Choroid plexus epithelial cell (primary cell): ENCODE measurements around the gene MAD1L1.

Experiments used
- DNase-seq: peaks from one replicate; pipeline ENCODE4 v3.0.0-alpha.2; 2010; ENCODE audit warnings: low read depth
- H3K4me3 ChIP-seq: 2 replicates; pipeline ENCODE4 v1.5.1; 2011; ENCODE audit warnings: low read depth, mild to moderate bottlenecking, control low read depth, low read length, moderate library complexity
- CTCF ChIP-seq: conservative IDR thresholded peaks from 2 replicates; pipeline ENCODE4 v1.5.1; 2011; ENCODE audit warnings: low read depth, mild to moderate bottlenecking, control low read depth, inconsistent platforms, low read length, moderate library complexity

MAD1L1 gene

GRCh38 chr7:2006921-2007381 lies 225.8 kb downstream of the MAD1L1 start:
- no peak for DNase-seq
- no peak for TF ChIP-seq CTCF
- no peak overlapping the region for H3K4me3 ChIP-seq

GRCh38 chr7:2006231-2006771 lies 226.4 kb downstream of the MAD1L1 start:
- no peak overlapping the region for H3K4me3 ChIP-seq
- DNase-seq, result no peak
- no peak for TF ChIP-seq CTCF

- no peak overlapping the region for H3K4me3 ChIP-seq
- no peak for DNase-seq
- no peak for TF ChIP-seq CTCF
Measured at GRCh38 chr7:2005786-2006185, 227.0 kb downstream of the MAD1L1 start.

GRCh38 chr7:2004841-2005725 lies 227.7 kb downstream of the MAD1L1 start:
- no peak for TF ChIP-seq CTCF
- no peak for DNase-seq
- H3K4me3 ChIP-seq, result no peak overlapping the region

GRCh38 chr7:2003931-2004812 lies 228.6 kb downstream of the MAD1L1 start:
- no peak overlapping the region for H3K4me3 ChIP-seq
- no peak for TF ChIP-seq CTCF
- DNase-seq, result no peak

- TF ChIP-seq CTCF, result no peak
- DNase-seq, result no peak
- H3K4me3 ChIP-seq, result no peak overlapping the region
Measured at GRCh38 chr7:2003451-2003930, 229.3 kb downstream of the MAD1L1 start.
